ENCODE results near the gene TSHZ2.
"Not testable (repeated sequence)": the region's sequence is repeated elsewhere in the genome, so short reads cannot be mapped to it uniquely, and the experiment has no call there.

TSHZ2 gene

GRCh38 chr20:52943185-52943841, 28.8 kb upstream of the TSHZ2 start:
- DNase-seq (ENCODE audit: insufficient read length, low spot score) (no peak), FAIRE-seq (no peak)
- no peak for TF ChIP-seq POLR2A (IDR thresholded peaks at IDR 0.05; ENCODE audit: low read depth, low read length)

- FAIRE-seq (no peak), DNase-seq (ENCODE audit: insufficient read length, low spot score) (no peak)
- TF ChIP-seq POLR2A (IDR thresholded peaks at IDR 0.05; ENCODE audit: low read depth, low read length), result no peak
Observed at GRCh38 chr20:52945268-52945667, 26.9 kb upstream of the TSHZ2 start.

- DNase-seq (ENCODE audit: insufficient read length, low spot score), result no peak
- no peak for FAIRE-seq
- no peak for TF ChIP-seq POLR2A (IDR thresholded peaks at IDR 0.05; ENCODE audit: low read depth, low read length)
Observed at GRCh38 chr20:52945862-52946522, 26.2 kb upstream of the TSHZ2 start.

GRCh38 chr20:52948491-52948890, 23.7 kb upstream of the TSHZ2 start:
- TF ChIP-seq POLR2A (IDR thresholded peaks at IDR 0.05; ENCODE audit: low read depth, low read length), result no peak
- DNase-seq (ENCODE audit: insufficient read length, low spot score), result no peak
- no peak for FAIRE-seq

- no peak for TF ChIP-seq POLR2A (IDR thresholded peaks at IDR 0.05; ENCODE audit: low read depth, low read length)
- no peak for DNase-seq (ENCODE audit: insufficient read length, low spot score)
- no peak for FAIRE-seq
Observed at GRCh38 chr20:52953020-52953419, 19.1 kb upstream of the TSHZ2 start.

- no peak for FAIRE-seq
- DNase-seq (ENCODE audit: insufficient read length, low spot score), result no peak
- no peak for TF ChIP-seq POLR2A (IDR thresholded peaks at IDR 0.05; ENCODE audit: low read depth, low read length)
Observed at GRCh38 chr20:52954849-52955248, 17.3 kb upstream of the TSHZ2 start.

GRCh38 chr20:52958211-52958610, 13.9 kb upstream of the TSHZ2 start:
- TF ChIP-seq POLR2A (IDR thresholded peaks at IDR 0.05; ENCODE audit: low read depth, low read length), result no peak
- FAIRE-seq, result no peak
- DNase-seq (ENCODE audit: insufficient read length, low spot score), result no peak

GRCh38 chr20:52959125-52959524, 13.0 kb upstream of the TSHZ2 start:
- TF ChIP-seq POLR2A (IDR thresholded peaks at IDR 0.05; ENCODE audit: low read depth, low read length), result no peak
- DNase-seq (ENCODE audit: insufficient read length, low spot score) (no peak), FAIRE-seq (no peak)

- DNase-seq (ENCODE audit: insufficient read length, low spot score), result no peak
- no peak for FAIRE-seq
- no peak for TF ChIP-seq POLR2A (IDR thresholded peaks at IDR 0.05; ENCODE audit: low read depth, low read length)
Observed at GRCh38 chr20:52962183-52962582, 10.0 kb upstream of the TSHZ2 start.

- TF ChIP-seq POLR2A (IDR thresholded peaks at IDR 0.05; ENCODE audit: low read depth, low read length), result no peak
- DNase-seq (ENCODE audit: insufficient read length, low spot score), result no peak
- FAIRE-seq, result no peak
Observed at GRCh38 chr20:52963131-52963530, 9.0 kb upstream of the TSHZ2 start.

- FAIRE-seq (no peak), DNase-seq (ENCODE audit: insufficient read length, low spot score) (no peak)
- no peak for TF ChIP-seq POLR2A (IDR thresholded peaks at IDR 0.05; ENCODE audit: low read depth, low read length)
Observed at GRCh38 chr20:52964131-52964530, 8.0 kb upstream of the TSHZ2 start.

GRCh38 chr20:52965380-52965779, 6.8 kb upstream of the TSHZ2 start:
- no peak for TF ChIP-seq POLR2A (IDR thresholded peaks at IDR 0.05; ENCODE audit: low read depth, low read length)
- no peak for FAIRE-seq
- no peak for DNase-seq (ENCODE audit: insufficient read length, low spot score)

GRCh38 chr20:52965819-52966218, 6.3 kb upstream of the TSHZ2 start:
- no peak for FAIRE-seq
- no peak for TF ChIP-seq POLR2A (IDR thresholded peaks at IDR 0.05; ENCODE audit: low read depth, low read length)
- no peak for DNase-seq (ENCODE audit: insufficient read length, low spot score)

GRCh38 chr20:52966543-52966942, 5.6 kb upstream of the TSHZ2 start:
- not testable (repeated sequence) for FAIRE-seq; DNase-seq (ENCODE audit: insufficient read length, low spot score)

GRCh38 chr20:52971498-52972189, 514 bp upstream of the TSHZ2 start:
- TF ChIP-seq POLR2A (IDR thresholded peaks at IDR 0.05; ENCODE audit: low read depth, low read length), result no peak
- DNase-seq (ENCODE audit: insufficient read length, low spot score) (no peak), FAIRE-seq (no peak)

Measured in H54 (cell line).